Body of pancreas (tissue), 4 donors: ENCODE results near the gene NDUFA11. TPM values are rescaled to one million over a fixed set of nuclear protein-coding genes. Genes with fewer than 3 reads are reported as not detected.

Experiments
- ATAC-seq: fragments of 150-250 bp; one replicate; pipeline ENCODE4 v1.9.1; 2016
- DNase-seq, 4 donors: peaks; one replicate each; pipeline ENCODE4 v3.0.0-alpha.2; 2019
- H3K27ac ChIP-seq, 4 donors: fragments of 200-600 bp; sonication (generic); 1 replicate in 3 of 4; 2 replicates in 1 of 4; pipeline versions ENCODE4 v1.5.1 to v1.6.1; 2016 to 2019; ENCODE audit warnings: mild to moderate bottlenecking in 1 of 4, mixed read lengths in 1 of 4, moderate library complexity in 1 of 4
- H3K27me3 ChIP-seq, 2 donors: fragments of 200-600 bp; sonication (generic); one replicate each; pipeline ENCODE4 v1.6.0; 2016; ENCODE audit warnings: mild to moderate bottlenecking in 1 of 2
- H3K36me3 ChIP-seq, 2 donors: fragments of 200-600 bp; sonication (generic); replicated peaks in 1 of 2; 2 replicates each; pipeline ENCODE4 v1.5.1; 2016; ENCODE audit warnings: low read depth in 2 of 2; ENCODE audit not compliant: insufficient read depth in 1 of 2
- H3K4me1 ChIP-seq: fragments of 200-600 bp; sonication (generic); one replicate; pipeline ENCODE4 v1.6.0; 2016
- H3K4me3 ChIP-seq, 2 donors: fragments of 200-600 bp; sonication (generic); 1 replicate in 1 of 2; 2 replicates in 1 of 2; pipeline ENCODE4 v1.5.1; 2016 to 2019
- H3K9me3 ChIP-seq, 3 donors: fragments of 200-600 bp; sonication (generic); 1 replicate in 2 of 3; 2 replicates in 1 of 3; pipeline ENCODE4 v1.5.1; 2016
- POLR2A ChIP-seq, 3 donors: fragments of 450-650 bp; IDR thresholded peaks; one replicate each; pipeline ENCODE4 v1.6.1; 2016; ENCODE audit warnings: antibody characterized with exemption in 3 of 3, mild to moderate bottlenecking in 2 of 3
- WGBS, 2 donors: methylation state at CpG; one replicate each; pipeline ENCODE4 v1.1.5; 2017; 5-methylcytosine and 5-hydroxymethylcytosine counted together
- intact Hi-C: fragments of 100-400 bp; cut with DNase I; formaldehyde crosslinking; loops from one replicate; pipeline ENCODE4 v1.15.1; 2023
- total RNA-seq, 2 donors: library from RNA; depleted of rRNA; stranded (reverse); fragments of >200 nt; gene quantifications; one replicate each; pipeline ENCODE4 v1.1.0, GENCODE V29; 2016
- TF ChIP-seq, protein P1 (sequence below), 7 experiments: fragments of 450-650 bp in 4 of 7; fragments of 200-600 bp in 3 of 7; sonication (generic) in 3 of 7; IDR thresholded peaks; one replicate each; pipeline ENCODE4 v1.5.1; 2016 to 2019; ENCODE audit warnings: antibody characterized with exemption in 7 of 7

The NDUFA11 gene
- total RNA-seq, 2 donors from 2014 or later = 31.6 to 79.1 TPM

DNA sequence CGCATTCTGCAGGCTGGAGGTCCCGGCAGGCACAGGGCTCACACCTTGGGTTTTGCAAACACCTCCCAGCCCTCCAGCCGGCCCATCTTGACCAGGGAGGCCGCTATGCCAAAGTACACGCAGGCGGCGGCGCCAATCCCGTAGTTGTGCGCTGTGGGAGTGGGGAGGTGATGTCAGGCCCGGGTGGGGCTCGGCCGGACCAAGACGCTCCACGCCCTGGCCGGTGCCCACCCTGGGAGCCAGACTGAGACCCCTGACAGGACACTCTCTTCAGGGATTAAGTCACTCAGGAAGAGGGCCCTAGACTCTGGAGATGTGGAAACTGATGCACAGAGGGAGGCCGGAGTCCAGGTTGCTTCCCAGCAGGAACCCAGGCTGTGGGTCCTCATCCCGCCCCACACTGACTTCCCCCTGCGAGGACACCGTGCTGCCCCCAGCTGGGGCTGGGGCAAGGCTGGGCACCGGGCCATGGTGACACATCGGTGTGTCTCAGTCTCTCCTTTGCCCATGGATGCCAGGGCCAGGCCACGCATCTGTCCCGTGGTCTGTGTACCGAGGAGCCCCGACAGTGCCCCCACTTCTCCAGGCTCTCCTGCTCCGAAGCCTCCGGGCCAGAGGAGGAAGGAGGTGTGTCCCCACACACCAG, 8.8 kb downstream of the NDUFA11 start:
- no peak overlapping the region for H3K27ac ChIP-seq
- H3K36me3 ChIP-seq = peaks cover 5 to 7% of the 10 kb centered on the region in 2 donors
- no peak for DNase-seq
- no peaks in the 10 kb centered on the region for H3K9me3 ChIP-seq
- no peak for ATAC-seq
- no peak overlapping the region for H3K4me3 ChIP-seq
- TF ChIP-seq POLR2A (IDR thresholded peaks at IDR 0.05) = no peak
- TF ChIP-seq, protein P1, sequence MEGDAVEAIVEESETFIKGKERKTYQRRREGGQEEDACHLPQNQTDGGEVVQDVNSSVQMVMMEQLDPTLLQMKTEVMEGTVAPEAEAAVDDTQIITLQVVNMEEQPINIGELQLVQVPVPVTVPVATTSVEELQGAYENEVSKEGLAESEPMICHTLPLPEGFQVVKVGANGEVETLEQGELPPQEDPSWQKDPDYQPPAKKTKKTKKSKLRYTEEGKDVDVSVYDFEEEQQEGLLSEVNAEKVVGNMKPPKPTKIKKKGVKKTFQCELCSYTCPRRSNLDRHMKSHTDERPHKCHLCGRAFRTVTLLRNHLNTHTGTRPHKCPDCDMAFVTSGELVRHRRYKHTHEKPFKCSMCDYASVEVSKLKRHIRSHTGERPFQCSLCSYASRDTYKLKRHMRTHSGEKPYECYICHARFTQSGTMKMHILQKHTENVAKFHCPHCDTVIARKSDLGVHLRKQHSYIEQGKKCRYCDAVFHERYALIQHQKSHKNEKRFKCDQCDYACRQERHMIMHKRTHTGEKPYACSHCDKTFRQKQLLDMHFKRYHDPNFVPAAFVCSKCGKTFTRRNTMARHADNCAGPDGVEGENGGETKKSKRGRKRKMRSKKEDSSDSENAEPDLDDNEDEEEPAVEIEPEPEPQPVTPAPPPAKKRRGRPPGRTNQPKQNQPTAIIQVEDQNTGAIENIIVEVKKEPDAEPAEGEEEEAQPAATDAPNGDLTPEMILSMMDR (IDR thresholded peaks at IDR 0.05) = no peak
- intact Hi-C loops = loop anchor here (5.0 kb wide), 1 partner anchor 88 kb away; the partner anchor contains the start of gene NRTN
- H3K4me1 ChIP-seq = peaks cover 4% of the 10 kb centered on the region
- no peaks in the 10 kb centered on the region for H3K27me3 ChIP-seq
- WGBS, 2 donors = 83 to 91% methylated on average over 4 to 21 of the region's 28 CpGs

DNA sequence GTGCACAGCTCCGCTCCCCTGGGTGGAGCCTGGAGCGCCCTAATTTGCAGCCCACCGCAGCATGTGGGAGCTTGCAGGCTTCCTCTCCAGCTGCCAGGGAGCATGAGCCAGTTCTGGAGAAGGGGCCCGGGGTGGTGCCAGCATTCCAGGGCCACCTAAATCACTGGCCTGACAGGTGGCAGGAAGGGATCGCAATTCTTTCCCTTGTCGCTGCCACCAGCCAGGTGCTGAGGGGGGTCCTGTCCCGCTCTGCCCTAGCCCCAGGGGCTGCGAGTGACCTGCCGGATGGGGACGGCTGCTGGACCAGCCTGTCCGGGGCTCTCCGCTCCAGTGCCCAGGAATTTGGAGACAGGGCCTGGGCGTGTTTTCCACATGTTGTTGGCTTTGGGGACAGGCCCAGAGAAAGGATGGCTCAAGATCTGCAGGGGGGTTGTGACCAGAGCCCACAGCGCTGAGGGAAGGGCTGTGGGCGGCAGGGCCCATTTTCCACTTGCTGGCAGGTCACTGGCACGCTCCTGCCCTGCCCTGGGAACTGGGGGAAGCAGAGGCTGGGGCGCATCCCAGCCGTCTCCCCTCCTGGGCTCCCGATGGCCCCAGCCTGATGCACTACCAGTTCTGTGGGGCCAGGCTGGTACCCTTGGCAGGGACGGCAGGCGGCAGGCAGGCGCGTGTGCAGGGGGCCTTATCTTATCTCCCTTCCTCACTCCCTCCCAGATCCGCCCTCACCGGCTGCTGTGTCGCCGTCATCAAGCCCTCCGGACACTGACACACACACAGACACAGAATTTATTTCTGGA, 9.5 kb downstream of the NDUFA11 start:
- Histone ChIP-seq H3K27me3 (no peaks in the 10 kb centered on the region), H3K4me3 (no peak overlapping the region), H3K9me3 (no peaks in the 10 kb centered on the region), H3K36me3 (peaks cover 5 to 7% of the 10 kb centered on the region in 2 donors), H3K4me1 (peaks cover 4% of the 10 kb centered on the region), H3K27ac (no peak overlapping the region)
- no peak for ATAC-seq
- no peak for DNase-seq
- intact Hi-C loops = loop anchor here (5.0 kb wide), 1 partner anchor 87 kb away; the partner anchor contains the start of gene NRTN
- TF ChIP-seq, protein P1 (IDR thresholded peaks at IDR 0.05) = no peak
- no peak for TF ChIP-seq POLR2A (IDR thresholded peaks at IDR 0.05)
- 60 to 68% methylated on average over 1 to 17 of the region's 28 CpGs for WGBS, 2 donors

DNA sequence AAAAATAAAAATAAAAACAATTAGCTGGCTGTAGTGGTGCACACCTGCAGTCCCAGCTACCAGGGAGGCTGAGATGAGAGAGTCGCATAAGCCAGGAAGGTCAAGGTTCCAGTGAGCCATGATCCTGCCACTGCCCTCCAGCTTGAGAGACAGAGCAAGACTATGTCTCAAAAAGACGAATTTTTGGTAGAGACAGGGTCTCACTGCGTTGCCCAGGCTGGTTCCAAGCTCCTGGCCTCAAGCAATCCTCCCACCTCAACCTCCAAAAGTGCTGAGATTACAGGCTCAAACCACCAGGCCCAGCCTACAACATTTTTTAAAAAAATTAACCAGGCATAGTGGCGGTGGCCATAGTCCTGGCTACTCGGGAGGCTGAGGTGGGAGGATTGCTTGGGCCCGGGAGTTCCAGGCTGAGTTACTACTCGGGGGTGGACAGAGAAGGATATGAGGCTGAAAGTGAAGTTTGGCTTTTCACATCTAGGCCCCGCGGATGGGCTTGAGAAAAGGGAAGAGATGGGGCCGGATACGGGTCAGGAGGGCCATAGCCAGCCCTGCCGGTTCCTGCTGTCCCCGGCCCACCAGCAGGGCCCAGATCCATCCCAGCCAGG, 10.2 kb downstream of the NDUFA11 start:
- Histone ChIP-seq H3K36me3 (peaks cover 5 to 7% of the 10 kb centered on the region in 2 donors), H3K27ac (no peak overlapping the region), H3K9me3 (no peaks in the 10 kb centered on the region), H3K27me3 (no peaks in the 10 kb centered on the region), H3K4me3 (no peak overlapping the region), H3K4me1 (peaks cover 4% of the 10 kb centered on the region)
- ATAC-seq (no peak), DNase-seq (no peak)
- TF ChIP-seq POLR2A (IDR thresholded peaks at IDR 0.05) = no peak
- TF ChIP-seq, protein P1 (IDR thresholded peaks at IDR 0.05) = no peak
- intact Hi-C loops = loop anchor here (5.0 kb wide), 1 partner anchor 86 kb away; the partner anchor contains the start of gene NRTN
- WGBS, 2 donors = 67 to 70% methylated on average over 11 to 13 of the region's 13 CpGs

DNA sequence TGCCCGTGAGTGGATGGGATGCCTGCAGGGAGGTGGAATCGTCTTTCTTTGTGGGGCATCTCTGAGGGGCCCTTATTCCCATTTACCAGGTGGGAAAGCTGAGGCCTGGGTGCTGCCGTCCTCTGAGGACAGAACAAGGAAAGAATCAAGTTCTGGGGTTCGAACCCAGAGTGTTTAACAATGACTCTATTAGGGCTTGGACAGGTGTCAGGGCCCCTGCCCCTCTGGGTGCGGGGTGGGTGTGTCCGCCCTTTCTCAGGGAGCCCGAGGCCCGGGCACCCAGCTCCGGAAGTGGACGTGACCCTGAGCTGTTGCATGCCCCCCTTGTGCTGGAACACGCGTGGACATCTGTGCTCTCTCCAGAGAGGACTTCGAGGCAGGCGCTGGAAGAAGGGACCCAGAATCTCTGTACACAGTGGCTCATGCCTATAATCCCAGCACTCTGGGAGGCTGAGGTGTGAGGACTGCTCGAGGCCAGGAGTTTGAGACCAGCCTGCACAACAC, 10.8 kb downstream of the NDUFA11 start:
- WGBS, 2 donors = 45 to 67% methylated on average over 3 to 15 of the region's 15 CpGs
- TF ChIP-seq, protein P1 (IDR thresholded peaks at IDR 0.05) = no peak
- no peak for TF ChIP-seq POLR2A (IDR thresholded peaks at IDR 0.05)
- DNase-seq (no peak), ATAC-seq (no peak)
- H3K9me3 ChIP-seq = no peaks in the 10 kb centered on the region
- H3K27ac ChIP-seq = no peak overlapping the region
- H3K4me3 ChIP-seq = no peak overlapping the region
- H3K27me3 ChIP-seq = no peaks in the 10 kb centered on the region
- peaks cover 5 to 7% of the 10 kb centered on the region in 2 donors for H3K36me3 ChIP-seq
- intact Hi-C loops = loop anchor here (5.0 kb wide), 1 partner anchor 86 kb away; the partner anchor contains the start of gene NRTN
- peaks cover 4% of the 10 kb centered on the region for H3K4me1 ChIP-seq
